Measurements from ENCODE around the gene ARVCF.
"Not testable (repeated sequence)": the region's sequence is repeated elsewhere in the genome, so short reads cannot be mapped to it uniquely, and the experiment has no call there.

Gene ARVCF

GRCh38 chr22:19932367-19933206 is 84.0 kb downstream of the ARVCF start:
- DNase-seq (ENCODE audit: low read depth), result no peak
- TF ChIP-seq, protein P1, sequence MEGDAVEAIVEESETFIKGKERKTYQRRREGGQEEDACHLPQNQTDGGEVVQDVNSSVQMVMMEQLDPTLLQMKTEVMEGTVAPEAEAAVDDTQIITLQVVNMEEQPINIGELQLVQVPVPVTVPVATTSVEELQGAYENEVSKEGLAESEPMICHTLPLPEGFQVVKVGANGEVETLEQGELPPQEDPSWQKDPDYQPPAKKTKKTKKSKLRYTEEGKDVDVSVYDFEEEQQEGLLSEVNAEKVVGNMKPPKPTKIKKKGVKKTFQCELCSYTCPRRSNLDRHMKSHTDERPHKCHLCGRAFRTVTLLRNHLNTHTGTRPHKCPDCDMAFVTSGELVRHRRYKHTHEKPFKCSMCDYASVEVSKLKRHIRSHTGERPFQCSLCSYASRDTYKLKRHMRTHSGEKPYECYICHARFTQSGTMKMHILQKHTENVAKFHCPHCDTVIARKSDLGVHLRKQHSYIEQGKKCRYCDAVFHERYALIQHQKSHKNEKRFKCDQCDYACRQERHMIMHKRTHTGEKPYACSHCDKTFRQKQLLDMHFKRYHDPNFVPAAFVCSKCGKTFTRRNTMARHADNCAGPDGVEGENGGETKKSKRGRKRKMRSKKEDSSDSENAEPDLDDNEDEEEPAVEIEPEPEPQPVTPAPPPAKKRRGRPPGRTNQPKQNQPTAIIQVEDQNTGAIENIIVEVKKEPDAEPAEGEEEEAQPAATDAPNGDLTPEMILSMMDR (IDR thresholded peaks at IDR 0.05; ENCODE audit: low read length, missing control alignments), result no peak
- H3K4me3 ChIP-seq (replicated peaks; ENCODE audit: low read depth, low read length), result no peak overlapping the region

DNA sequence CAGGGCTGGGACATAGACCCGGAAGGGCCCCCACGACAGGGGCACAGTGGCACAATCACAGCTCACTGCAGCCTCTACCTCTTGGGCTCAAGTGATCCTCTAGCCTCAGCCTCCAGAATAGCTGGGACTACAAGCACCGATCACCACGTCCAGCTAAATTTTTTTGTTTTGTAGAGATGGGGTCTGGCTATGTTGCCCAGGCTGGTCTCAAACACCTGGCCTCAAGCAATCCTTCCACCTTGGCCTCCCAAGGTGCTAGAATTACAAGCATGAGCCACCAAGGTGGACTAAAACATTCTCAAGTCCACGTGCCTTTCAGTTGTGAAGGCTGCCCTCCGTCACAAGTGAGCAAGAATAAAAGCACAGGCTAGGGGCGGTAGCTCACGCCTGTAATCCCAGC is 85.1 kb downstream of the ARVCF start:
- no peak for DNase-seq (ENCODE audit: low read depth)
- TF ChIP-seq, protein P1 (IDR thresholded peaks at IDR 0.05; ENCODE audit: low read length, missing control alignments), result no peak
- no peak overlapping the region for H3K4me3 ChIP-seq (replicated peaks; ENCODE audit: low read depth, low read length)

DNA sequence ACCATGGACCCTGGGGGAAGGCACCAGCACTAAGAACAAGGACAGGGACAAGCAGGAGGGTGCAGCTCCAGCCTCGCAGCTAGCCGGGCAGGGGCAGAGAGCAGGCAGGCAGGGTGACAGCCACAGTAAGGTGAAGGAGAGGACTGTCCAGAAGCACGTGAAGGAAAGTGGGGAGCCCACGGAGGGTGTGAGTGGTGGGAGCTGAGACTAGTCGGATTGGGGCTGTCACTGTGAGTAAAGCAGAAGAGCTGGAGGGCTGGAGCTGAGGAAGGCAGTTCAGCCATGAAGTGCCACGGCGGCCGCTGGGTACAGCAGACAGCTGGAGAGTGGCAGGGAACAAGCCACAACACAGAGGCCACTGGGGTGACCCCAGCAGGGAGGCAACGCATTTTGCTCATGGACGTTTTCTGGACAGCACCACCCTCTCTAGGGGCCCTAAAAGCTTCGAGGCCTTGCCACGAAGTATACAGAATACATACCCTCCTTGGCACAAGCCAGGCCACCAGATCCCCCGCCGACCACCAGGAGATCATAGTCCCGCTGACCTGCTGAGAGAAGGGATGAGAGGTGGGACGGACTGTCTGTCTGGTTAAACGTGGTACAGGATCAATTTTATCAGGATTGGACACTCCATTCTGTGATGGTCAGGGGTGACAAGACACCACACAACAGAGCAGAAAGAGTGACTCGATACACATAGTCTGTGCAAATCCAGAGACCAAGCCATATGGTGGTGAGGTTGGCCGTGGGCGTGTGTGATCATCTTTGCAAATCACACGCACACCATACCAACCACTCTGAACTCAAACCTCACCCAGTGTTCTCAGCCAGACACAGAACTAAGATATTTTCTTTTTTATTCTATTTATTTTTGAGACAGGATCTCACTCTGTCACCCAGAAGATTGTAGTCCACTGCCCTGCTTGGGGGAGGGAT is 85.8 kb downstream of the ARVCF start:
- TF ChIP-seq, protein P1 (IDR thresholded peaks at IDR 0.05; ENCODE audit: low read length, missing control alignments), result no peak
- DNase-seq (ENCODE audit: low read depth), result no peak

DNA sequence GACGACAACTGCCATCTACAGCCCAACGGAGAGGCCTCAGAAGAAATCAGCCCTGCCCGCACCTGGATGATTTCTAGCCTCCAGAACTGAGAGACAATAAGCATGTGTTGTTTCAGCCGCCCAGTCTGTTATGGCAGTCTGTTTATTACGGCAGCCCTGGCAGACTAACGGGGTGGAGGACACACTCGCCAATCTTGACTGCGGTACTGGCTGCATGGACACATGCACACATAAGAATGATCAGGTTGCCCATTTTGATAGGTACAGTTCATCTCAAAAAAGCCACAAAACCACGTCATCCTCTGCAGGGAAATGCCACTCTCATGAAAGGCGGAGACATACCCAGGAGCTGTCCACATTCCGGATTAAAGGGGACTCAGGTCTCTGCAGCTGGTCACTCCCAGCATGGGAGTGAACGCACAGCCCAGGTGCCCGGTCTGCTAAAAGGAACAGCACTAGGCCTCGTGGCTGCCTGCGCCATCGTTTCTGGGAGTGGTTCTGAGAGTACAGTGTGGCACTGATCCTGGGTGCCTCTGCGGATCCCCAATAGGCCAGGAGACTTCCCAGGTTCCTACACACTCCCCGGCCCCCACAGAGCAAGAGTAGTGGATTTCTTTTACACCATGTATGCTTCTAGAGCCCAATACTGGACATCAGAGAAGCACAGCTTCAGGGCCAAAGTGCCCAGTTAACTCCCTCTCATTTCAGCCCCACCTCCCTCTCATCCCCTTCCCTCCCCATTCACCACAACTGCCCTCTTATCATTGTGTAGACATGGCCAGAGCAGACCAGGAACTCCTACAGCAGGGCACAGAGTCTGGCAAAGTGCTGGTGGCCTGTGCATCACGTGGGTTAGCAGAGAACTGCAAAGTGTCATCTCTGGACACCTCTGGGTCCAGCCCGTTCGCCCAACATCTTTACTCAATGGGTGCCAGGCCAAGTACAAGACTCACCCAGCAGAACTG is 86.8 kb downstream of the ARVCF start:
- no peak overlapping the region for H3K4me3 ChIP-seq (replicated peaks; ENCODE audit: low read depth, low read length)

More for the DNA sequence above, 85.8 kb downstream of the ARVCF start:
- H3K4me3 ChIP-seq (replicated peaks; ENCODE audit: low read depth, low read length), result no peak overlapping the region

GRCh38 chr22:19928207-19928606 is 88.4 kb downstream of the ARVCF start:
- H3K4me3 ChIP-seq (replicated peaks; ENCODE audit: low read depth, low read length), result no peak overlapping the region
- TF ChIP-seq, protein P1 (IDR thresholded peaks at IDR 0.05; ENCODE audit: low read length, missing control alignments), result no peak
- no peak for DNase-seq (ENCODE audit: low read depth)

More for the DNA sequence above, 86.8 kb downstream of the ARVCF start:
- TF ChIP-seq, protein P1 (IDR thresholded peaks at IDR 0.05; ENCODE audit: low read length, missing control alignments), result no peak
- DNase-seq (ENCODE audit: low read depth), result no peak

GRCh38 chr22:19927696-19928095 is 88.9 kb downstream of the ARVCF start:
- no peak overlapping the region for H3K4me3 ChIP-seq (replicated peaks; ENCODE audit: low read depth, low read length)
- DNase-seq (ENCODE audit: low read depth), result no peak
- TF ChIP-seq, protein P1 (IDR thresholded peaks at IDR 0.05; ENCODE audit: low read length, missing control alignments), result no peak

GRCh38 chr22:19926028-19926427 is 90.6 kb downstream of the ARVCF start:
- not testable (repeated sequence) for DNase-seq (ENCODE audit: low read depth); H3K4me3 ChIP-seq (replicated peaks; ENCODE audit: low read depth, low read length)
